GM21423 (cell line): Measurements from ENCODE around the gene CFAP299.
"Not testable (repeated sequence)": the region's sequence is repeated elsewhere in the genome, so short reads cannot be mapped to it uniquely, and the experiment has no call there.

Experiments used
- ATAC-seq: cut with Tn5 transposase; IDR thresholded peaks from one replicate; pipeline ENCODE4 v1.9.1; 2021; ENCODE audit warnings: mild to moderate bottlenecking, moderate library complexity; ENCODE audit not compliant: unreplicated experiment

The CFAP299 gene

GRCh38 chr4:80705311-80705710, 369.8 kb downstream of the CFAP299 start:
- no peak for ATAC-seq

DNA sequence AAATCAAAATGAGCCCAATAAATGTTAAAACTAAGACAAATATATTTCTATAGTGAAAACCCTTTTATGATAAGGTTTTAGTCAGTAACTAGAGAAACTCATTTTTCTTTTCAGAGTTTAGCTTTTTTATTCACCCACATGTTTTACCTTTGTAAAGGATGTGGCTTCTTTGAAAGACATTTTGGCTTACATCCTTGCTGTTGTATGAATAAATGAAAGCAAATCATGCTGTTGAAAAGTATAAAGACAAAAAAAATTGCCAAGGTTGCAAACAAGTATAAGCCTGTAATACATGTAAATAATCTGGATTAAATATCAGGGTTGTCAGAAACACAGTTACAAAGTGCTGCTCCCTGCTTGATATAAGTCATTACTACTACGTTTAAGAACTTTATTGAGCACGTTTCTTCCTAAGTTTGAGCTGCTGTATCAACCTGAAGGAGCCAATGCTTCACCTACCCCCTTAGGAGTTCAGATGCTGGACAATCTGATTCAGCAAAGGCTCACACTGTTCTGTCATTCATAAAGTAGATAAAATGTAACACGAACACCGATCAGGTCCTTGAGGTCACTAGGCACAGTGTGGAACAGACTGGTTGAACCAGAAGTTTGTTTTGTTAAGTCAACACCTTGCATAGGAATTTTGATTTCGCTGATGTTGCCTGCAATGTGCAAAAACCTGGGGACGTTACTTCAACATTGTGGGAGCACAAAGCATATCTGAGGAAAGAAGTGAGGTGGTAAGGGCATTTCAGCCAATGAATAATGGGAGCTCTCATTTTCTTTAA, 373.7 kb downstream of the CFAP299 start:
- ATAC-seq, result no peak

GRCh38 chr4:80710748-80711451, 375.4 kb downstream of the CFAP299 start:
- ATAC-seq, result no peak

GRCh38 chr4:80711956-80712355, 376.4 kb downstream of the CFAP299 start:
- no peak for ATAC-seq

DNA sequence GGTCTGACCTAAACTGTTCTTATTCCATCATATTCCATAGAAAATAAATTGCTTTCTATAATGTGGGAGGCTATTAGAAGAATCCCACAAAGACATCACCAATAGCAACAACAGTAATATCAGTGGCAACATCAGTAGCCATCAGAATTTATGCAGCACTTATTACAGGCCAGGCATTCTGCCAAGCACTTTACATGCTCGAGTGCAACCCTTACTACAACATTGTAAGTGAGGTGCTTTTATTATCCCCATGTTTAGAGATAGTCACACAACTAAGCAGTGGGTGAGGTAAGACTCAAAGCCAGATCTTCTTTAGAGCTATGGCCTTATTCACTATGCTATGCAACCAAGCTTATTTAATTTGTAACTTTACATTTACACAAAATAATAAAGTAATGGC, 377.9 kb downstream of the CFAP299 start:
- no peak for ATAC-seq

DNA sequence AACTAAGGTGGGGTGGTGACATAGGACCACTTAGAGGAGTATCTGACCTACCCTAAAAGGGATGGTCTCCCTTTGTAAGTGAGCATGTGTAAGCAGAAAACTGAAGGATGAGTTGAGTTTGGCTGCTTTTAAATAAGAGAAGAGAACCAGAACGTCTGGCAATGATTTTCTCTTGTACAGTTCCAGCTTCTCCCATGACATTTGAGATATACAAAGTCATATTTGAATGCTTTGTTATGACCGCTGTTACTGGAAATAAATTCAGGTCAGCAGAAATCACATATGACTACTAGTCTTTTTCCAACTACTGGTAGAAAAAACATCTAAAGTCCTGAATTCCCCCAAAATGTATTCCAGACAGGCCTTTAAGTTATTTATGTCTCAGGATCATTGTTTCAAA, 381.7 kb downstream of the CFAP299 start:
- no peak for ATAC-seq

GRCh38 chr4:80726471-80726870, 390.9 kb downstream of the CFAP299 start:
- no peak for ATAC-seq

DNA sequence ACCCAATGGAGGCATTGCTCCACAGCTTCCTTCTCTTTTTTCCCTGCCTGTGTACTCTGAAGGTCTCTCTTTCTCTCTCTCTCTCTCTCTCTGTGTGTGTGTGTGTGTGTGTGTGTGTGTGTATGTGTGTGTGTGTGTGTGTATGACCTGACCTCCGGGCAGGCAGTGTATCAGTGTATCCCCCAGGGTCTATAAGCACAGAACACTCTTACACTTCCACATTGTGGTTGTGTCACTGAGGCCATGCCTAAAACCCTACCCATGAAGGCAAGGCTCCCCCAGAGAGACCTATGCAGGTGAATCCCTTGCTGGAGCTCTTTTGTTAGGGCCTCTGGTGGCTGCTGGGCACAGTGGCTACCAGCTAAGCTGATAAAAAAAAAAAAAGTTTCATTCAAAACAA, 394.6 kb downstream of the CFAP299 start:
- no peak for ATAC-seq

DNA sequence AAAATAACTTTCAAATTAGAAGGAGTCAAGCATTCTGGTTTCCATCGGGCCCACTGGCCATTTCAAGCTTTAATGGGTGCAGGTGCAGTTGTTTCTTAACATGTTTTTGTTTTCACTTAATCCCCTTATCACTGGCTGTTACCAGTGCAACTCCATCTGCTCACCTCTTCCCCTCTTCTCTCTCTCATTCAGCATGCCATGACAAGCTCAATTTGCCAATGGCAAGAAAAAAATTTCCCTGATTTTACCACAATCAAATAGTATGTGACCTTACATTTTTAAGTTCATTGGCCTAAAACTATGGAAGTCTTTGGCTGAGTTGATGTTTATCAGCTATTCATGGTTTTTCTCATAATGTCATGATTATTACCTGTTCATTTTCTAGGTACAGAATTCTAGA, 395.9 kb downstream of the CFAP299 start:
- ATAC-seq, result no peak

DNA sequence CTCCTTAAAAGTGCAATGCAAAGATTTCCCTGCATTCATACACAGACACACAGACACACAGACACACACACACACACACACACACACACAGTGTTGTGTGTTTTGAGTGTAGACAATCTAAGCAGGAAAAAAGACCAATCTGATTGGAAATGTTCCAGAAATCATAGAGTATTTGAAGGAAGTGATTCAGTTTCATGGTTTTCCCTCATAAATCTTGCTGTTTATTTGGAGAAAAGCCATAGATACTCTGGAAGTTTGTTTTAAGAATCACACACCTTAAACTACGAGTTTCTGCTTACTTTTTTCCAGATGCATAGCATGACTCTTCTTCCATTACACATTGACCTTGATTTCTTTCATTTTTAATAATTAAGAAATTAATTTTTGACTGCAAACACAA, 396.5 kb downstream of the CFAP299 start:
- no peak for ATAC-seq

- no peak for ATAC-seq
Measured at GRCh38 chr4:80740375-80740774, 404.8 kb downstream of the CFAP299 start.

- not testable (repeated sequence) for ATAC-seq
Measured at GRCh38 chr4:80749558-80749957, 414.0 kb downstream of the CFAP299 start.

DNA sequence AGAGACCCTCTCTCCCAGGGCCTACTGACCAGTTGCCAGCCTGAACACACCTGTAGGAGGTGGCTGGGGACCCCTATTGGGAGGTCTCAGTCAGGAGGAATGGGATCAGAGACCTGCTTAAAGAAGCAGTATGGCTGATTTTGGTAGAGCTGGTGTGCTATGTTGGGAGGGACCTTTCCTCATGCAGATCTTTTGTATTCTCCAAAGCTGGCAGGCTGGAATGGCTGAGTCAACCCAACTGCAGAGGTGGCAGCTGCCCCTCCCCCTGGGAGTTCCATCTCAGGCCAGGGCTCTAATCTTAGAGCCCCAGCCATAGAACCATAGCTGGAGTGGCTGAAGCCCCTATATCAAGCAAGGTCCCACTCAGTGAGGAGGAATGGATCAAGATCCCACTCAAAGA, 415.7 kb downstream of the CFAP299 start:
- no peak for ATAC-seq

- ATAC-seq, result no peak
Measured at GRCh38 chr4:80767944-80768343, 432.4 kb downstream of the CFAP299 start.

DNA sequence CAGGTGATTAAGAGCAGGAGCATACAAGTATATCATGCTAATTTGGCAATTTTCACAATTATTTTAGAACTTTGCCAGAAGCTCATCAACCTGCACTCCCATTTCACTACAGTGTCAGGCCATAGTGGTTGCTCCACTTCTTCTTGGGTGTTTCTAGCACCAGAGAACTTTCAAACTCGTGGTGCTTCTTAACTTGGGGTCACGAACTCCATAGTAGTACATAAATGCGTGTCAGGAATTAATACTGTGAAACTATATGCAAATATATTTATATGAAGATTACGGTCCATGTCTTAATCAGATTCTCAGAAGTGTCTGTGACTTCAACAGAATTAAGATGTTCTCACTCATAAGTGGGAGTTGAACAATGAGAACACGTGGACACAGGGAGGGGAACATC, 440.6 kb downstream of the CFAP299 start:
- ATAC-seq, result no peak

- no peak for ATAC-seq
Measured at GRCh38 chr4:80781431-80781830, 445.9 kb downstream of the CFAP299 start.

DNA sequence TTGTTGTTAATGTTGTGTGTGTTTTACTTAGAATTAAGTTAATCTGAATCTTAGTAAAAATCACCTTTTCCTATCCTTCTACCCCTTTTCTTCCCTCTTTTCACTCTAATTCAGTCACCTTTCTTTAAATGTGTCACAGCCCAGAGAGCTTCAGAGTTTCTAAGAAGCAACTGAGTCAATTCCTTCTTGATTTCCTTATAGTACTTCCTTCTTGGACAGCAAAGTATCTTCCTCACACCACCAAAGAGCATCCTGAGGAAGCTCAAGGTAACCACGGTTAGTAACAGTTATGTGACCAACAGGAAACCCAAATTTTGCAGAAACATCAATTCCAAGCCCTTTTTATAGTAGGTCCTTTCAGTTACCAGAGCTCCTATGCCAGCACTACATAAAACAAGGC, 451.8 kb downstream of the CFAP299 start:
- ATAC-seq, result no peak

DNA sequence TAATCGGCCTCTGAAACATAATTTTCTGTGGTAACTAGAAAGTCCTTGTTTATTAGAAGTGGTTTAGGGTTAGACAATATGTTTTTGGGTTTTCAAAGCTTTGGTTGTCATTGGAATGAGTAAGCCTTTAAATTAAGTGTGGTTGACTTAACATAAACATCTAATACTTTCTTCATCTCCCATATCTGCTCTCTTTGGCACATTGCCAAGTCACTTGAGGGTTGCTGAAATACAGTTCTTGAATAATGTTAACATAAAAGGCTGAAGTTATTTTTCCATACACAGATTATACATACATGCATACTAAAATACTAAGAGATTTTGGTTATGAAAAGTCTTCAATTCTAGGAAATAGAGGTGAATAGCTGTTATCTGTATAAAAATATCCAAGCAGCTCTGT, 453.3 kb downstream of the CFAP299 start:
- ATAC-seq, result no peak

- ATAC-seq, result no peak
Measured at GRCh38 chr4:80790152-80790551, 454.6 kb downstream of the CFAP299 start.

GRCh38 chr4:80793660-80794059, 458.1 kb downstream of the CFAP299 start:
- not testable (repeated sequence) for ATAC-seq

DNA sequence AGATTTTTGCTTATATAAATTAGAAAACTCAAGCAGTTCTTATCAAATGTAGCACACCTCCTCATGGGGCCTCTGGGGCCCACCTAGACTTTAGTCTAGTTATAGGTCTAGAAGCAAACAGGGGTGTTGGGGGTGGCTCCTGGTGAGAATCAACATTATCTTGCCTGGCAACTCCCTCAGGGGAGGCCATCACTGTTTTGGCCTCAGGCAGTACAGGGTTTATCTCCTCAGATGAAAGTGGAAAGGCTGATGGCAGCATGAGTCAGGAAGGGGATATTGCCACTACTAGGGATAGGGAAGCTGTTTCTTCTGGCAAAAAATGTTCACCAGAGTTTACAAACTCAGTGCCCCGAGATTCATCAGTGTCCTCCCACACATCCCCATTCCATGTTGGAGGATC, 462.6 kb downstream of the CFAP299 start:
- ATAC-seq, result no peak

- not testable (repeated sequence) for ATAC-seq
Measured at GRCh38 chr4:80800719-80801118, 465.2 kb downstream of the CFAP299 start.
